ENCODE data around the gene BMPR1A.
"Not testable (repeated sequence)": the region's sequence is repeated elsewhere in the genome, so short reads cannot be mapped to it uniquely, and the experiment has no call there.

Gene BMPR1A

GRCh38 chr10:86848747-86849146, 92.3 kb downstream of the BMPR1A start:
- H3K27ac ChIP-seq, result no peak overlapping the region

GRCh38 chr10:86849181-86849894, 92.9 kb downstream of the BMPR1A start:
- no peak overlapping the region for H3K27ac ChIP-seq
- no peak for TF ChIP-seq ZFX (IDR thresholded peaks at IDR 0.05)
- TF ChIP-seq CTCF (conservative IDR thresholded peaks at IDR 0.05), result no peak

More at GRCh38 chr10:86848747-86849146, 92.3 kb downstream of the BMPR1A start:
- TF ChIP-seq ZFX (IDR thresholded peaks at IDR 0.05) (no peak), CTCF (conservative IDR thresholded peaks at IDR 0.05) (no peak)

GRCh38 chr10:86850481-86850880, 94.1 kb downstream of the BMPR1A start:
- H3K27ac ChIP-seq, result peak overlapping the region; percentile 29; the same call in 1 of the 2 replicates
- TF ChIP-seq CTCF (conservative IDR thresholded peaks at IDR 0.05) (no peak), ZFX (IDR thresholded peaks at IDR 0.05) (no peak)

- TF ChIP-seq CTCF (conservative IDR thresholded peaks at IDR 0.05), result no peak
- TF ChIP-seq ZFX (IDR thresholded peaks at IDR 0.05), result no peak
- H3K27ac ChIP-seq, result no peak overlapping the region; the same call in 1 of the 2 replicates
Observed at GRCh38 chr10:86851328-86852207, 95.1 kb downstream of the BMPR1A start.

GRCh38 chr10:86853582-86853981, 97.2 kb downstream of the BMPR1A start:
- not testable (repeated sequence) for H3K27ac ChIP-seq

- H3K27ac ChIP-seq, result no peak overlapping the region
- TF ChIP-seq CTCF (conservative IDR thresholded peaks at IDR 0.05), result no peak
- no peak for TF ChIP-seq ZFX (IDR thresholded peaks at IDR 0.05)
Observed at GRCh38 chr10:86855513-86855912, 99.1 kb downstream of the BMPR1A start.

GRCh38 chr10:86856156-86856555, 99.7 kb downstream of the BMPR1A start:
- H3K27ac ChIP-seq, result no peak overlapping the region
- no peak for TF ChIP-seq ZFX (IDR thresholded peaks at IDR 0.05)
- TF ChIP-seq CTCF (conservative IDR thresholded peaks at IDR 0.05), result no peak

Data from C4-2B (cell line).